Head of caudate nucleus (tissue), 42 donors: ENCODE measurements around the gene ATP8A2.
A peak's percentile ranks its signal among the peaks of the same experiment; 100 is the strongest.

Experiments used
- DNase-seq, 42 donors: peaks; one replicate each; pipeline versions ENCODE4 v3.0.0 to v3.0.0-alpha.2; 2020 to 2021; ENCODE audit warnings: mixed read lengths in 7 of 42
- intact Hi-C: fragments of 100-400 bp; cut with DNase I; formaldehyde crosslinking; loops from one replicate; pipeline ENCODE4 v1.15.0; 2022

ATP8A2 gene

DNA sequence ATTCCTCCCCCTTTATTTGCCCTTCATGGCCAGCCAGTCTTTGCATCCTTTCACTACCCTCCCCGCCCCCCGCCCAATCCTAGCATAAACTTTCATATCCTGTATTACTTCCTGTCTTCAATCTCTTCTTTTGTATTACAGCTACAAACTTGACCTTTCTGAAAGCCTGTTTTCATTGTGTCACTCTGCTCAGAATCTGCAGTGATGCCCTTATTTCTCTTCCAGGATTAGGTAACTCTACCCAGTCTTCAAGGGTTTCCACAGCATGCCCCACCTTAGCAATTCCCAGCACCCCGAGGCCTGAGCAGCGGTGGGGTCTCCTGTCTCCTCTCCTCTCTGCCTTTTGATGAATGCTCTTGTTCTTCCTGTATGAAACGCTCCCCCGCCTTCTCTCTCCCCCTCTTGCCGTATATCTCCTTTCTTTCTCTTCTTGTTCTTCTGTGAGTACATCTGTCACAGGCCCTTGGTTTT lies 534.5 kb downstream of the ATP8A2 start:
- intact Hi-C loops = no loop called here
- no peak for DNase-seq

DNA sequence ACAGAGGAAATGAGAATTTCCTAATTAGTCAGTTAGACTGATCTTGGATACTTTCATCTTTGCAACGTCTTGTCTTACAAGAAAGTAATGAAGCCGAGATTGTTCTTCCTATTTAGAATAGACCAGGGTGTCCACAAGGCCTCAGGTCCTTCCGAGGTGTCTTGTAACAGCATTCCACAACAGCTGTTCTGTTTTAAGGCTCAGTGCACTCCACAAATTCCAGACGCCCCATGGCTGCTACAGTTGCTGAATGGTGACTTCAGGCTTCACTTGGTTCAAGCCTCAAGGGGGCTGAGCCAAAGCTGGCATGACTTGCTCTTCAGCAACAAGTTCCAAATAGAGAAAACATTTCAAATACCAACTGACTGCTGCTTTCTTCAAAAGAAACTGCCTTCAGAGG lies 536.6 kb downstream of the ATP8A2 start:
- no peak for DNase-seq
- intact Hi-C loops = no loop called here

DNA sequence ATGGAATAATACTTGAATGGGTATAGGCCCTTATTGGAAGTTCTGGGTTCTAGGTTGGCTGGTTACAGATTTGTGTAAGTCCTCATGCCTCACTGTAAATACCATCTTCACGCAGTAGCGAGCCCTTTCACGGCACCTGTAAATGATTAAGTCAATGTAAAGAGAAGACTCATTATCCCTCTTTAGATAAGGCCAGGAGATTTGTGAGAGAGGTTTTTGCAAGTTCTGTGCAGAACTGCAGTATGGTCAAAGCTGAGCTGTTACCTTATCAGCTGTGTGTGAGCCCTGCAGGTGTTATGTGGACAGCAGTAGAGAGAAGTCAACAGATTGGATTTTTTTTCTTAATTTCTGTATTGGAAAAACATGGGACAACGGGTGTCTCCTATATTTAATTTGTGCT lies 538.5 kb downstream of the ATP8A2 start:
- no peak for DNase-seq
- intact Hi-C loops = no loop called here

DNA sequence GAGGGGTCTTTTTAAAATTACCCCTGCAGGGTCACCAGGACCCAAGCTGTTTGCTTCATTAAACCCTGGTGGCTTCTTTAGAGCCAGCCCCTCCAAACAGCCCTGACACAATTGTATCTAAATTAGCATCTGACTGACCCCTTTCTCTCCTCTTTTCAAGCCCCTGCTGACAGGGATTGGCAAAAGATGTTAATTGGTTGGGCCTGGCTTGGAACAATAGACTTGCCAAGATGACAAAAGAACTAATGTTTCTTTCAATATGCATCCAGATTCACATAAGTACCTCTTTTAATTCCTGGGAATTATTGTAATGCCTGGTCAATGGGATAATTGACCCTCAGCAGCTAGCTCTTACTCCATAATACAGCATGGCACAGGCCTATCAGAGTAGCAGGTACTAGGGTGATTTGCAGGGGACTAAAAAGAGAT lies 539.2 kb downstream of the ATP8A2 start:
- DNase-seq = no peak
- intact Hi-C loops = no loop called here

DNA sequence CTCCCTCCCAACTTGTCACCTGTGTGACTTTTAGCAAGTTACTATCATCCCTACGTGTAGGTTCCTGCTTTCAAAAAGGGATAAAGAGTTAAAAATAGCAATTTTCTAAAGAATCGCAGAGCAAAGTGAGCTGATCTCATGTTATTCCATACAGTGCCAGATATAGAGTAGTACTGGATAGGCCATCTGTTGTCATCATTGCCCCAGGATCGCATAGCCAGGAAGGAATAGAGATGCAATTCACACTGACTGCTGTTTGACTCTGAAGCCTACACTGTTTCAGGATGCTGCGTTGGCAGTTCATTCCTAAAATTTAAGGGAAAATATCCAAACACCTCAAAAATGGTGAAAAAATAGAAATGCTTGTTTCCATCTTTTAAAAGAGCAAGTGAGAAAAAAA lies 541.2 kb downstream of the ATP8A2 start:
- no peak for DNase-seq
- intact Hi-C loops = no loop called here

DNA sequence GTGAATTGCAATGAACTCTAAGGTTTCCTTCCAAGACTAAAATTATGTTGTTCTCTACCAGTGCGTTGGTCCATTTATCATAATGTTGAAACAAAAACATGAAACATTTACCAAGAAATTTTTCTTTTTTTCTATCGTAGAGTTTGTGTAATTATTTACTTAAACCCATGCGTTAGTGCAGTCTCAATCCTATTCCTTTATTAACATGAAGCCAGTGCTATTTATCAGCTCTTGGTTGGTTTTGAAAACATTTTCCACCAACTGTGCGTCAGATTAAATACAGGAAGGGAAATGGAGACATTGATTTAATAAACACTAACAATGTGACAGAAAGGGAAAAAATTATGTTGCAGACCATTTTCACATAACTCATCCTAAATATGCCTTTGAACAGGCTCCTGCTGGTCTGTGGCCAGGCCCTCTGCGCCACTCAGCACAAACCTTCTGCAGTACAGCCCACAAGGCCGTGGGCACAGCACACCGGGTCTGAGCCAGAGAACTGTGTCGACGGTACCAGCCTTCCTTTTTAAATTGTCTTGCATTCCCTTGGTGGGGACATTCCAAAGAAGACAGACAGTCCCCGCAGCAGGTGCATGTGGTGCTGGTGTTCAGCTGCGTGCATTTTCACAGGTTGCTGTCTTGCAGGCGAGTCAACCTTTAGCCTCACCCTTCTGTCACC lies 544.2 kb downstream of the ATP8A2 start:
- DNase-seq = no peak
- intact Hi-C loops = no loop called here

DNA sequence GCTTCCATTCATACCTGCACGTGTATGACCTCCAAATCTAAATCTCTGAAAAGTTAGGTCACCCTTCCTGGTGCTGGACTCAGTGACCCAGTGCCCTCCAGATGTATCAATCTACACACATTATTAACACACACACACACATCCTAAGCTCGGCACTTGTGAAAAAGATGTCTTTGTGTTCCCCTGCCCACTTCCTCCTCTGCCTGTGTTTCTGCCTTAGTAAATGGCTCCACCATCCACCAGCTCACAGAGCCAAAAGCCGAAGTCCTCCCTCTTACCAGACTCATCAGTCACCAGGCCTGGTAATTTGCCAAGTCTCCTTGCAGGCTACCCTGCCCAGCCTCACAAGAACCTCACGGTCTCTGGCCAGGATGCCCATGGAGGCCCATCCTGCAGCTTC lies 548.5 kb downstream of the ATP8A2 start:
- no peak for DNase-seq
- intact Hi-C loops = no loop called here

DNA sequence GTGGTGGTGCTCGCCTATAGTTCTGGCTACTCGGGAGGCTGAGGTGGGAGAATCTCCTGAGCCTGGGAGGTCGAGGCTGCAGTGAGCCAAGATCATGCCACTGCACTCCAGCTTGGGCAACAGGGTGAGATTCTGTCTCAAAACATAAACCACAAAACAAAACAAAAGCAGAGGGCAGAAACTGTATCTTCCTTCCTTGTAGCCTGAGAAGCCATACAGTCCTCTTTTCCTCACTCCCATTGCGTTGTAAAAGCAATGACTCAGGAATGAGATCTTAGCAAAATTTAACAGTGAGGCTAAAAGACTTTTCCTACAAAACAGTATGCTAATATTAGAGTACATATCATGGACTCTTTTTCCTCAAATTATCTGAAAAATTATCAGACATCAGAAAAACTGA lies 549.2 kb downstream of the ATP8A2 start:
- intact Hi-C loops = no loop called here
- no peak for DNase-seq

DNA sequence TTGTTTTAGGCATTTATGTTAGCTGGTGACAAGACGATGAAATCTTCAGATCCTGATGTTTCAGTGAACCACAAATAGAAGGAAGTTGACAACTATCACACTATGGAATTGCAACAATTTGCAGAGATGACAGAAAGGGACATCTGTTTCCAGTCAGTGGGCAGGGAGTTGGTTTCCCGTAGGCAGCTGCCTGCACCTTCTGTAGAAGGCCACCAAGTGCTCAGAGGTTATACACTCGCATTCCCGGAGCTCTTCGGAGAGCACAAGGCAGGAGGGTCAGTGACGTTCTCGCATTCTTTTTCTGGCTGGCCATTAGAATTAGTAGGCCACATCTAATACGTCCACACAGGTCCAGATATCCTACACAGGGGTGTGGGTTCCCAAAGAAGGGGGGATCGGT lies 550.6 kb downstream of the ATP8A2 start:
- intact Hi-C loops = no loop called here

DNA sequence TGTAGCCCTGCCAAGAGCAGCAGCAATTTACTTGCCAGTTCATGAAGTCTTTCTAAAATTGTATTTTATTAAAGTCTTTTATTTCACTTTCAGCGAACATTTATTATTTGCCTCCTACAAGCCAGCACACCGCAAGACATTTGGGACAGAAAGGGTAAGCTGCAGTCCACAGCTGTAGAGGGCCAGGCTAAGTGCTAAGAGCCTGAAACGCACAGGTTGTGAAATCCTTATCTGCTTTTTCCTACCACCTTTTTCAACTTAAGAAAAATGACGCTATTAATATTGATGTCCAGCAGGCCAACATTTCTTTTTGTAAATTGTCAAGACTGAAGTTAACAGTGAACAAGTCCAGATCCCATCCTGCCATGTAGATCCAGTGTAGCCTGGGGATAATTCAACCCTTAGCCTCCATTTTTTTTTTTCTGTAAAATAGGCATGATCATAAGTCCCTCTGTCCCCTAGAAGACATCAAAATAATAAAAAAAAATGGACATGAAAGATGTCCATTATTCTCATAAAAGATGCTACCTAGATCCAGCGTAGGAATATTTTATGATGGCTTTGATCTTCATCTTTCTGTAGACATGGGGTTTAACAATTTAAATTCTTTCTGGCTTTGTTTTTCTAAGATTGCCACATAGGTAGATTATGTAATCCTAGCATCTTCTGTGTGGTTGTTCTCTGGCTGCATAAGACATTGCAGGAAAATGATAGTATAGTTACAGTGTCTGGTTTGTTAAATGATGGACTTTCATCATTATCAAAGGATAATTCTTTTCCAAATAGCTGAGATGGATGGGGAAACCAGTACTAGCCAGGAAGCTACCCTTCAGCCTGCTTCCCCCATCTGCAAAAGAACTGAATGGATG lies 551.7 kb downstream of the ATP8A2 start:
- DNase-seq = no peak
- intact Hi-C loops = no loop called here

More for the DNA sequence above, 550.6 kb downstream of the ATP8A2 start:
- no peak for DNase-seq

DNA sequence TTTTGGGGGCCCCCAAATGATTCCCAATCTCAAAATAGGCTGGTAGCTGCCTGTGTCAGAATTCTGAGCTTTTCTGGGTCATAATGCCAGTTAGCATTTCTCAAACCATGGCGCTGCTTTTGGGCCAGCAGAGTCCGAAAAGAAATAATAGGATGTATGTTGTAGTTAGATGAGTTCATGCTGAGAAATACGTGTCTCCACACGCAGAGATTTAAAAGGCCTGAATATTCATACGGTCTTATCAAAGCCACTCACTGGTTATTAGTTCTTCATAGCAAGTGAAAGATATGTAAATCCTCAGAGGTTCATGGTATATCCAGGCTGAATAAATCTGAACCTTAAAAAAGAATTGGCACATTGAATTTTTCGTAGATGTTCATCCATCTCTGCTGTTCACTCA lies 555.6 kb downstream of the ATP8A2 start:
- DNase-seq = no peak
- intact Hi-C loops = no loop called here

DNA sequence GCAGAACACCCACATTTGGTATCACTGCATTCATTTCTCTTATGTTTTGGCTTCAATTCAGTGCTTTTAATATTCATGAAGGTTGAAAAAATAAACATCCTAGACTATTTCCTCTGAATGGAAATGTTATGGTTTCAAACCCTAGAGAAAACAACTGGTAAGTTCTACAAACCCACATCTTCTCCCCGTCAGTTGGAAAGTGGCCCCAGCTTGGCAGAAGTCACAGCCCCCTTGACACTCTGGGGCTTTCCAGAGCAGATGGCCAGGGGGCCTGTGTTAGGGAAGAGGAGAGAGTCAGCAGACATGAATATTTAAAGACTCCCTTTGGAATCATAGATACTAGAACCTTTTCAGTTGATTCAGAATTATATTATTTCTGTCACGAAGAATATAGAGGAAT lies 556.2 kb downstream of the ATP8A2 start:
- intact Hi-C loops = no loop called here
- DNase-seq = peak in 1 of 42 donors; percentile 36

DNA sequence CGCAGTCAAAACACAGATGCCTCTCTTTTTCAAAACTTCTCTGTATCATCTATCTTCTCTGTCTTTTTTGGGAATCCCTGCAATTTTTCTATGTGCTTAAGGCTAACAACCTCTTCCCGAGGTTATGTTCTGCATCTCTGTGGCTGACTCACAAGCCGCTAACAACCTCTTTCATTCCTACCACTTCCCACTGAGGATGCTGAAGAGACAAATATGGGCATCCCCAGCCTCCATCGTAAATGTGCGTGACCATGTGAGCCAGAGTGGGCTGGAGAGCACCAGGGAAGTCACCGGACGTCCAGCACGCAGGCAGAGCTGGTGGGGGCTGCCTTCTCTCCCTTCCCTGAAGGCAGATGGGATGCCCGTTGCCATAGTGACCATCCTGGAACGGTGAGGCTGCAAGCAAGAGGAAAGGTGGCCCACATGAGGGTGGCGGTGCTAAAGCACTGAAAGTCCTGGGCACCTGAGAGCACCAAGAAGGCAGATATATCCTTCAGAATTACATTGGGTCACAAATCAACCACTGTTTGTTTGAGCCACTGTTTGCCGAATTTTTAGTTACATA lies 557.2 kb downstream of the ATP8A2 start:
- intact Hi-C loops = no loop called here

DNA sequence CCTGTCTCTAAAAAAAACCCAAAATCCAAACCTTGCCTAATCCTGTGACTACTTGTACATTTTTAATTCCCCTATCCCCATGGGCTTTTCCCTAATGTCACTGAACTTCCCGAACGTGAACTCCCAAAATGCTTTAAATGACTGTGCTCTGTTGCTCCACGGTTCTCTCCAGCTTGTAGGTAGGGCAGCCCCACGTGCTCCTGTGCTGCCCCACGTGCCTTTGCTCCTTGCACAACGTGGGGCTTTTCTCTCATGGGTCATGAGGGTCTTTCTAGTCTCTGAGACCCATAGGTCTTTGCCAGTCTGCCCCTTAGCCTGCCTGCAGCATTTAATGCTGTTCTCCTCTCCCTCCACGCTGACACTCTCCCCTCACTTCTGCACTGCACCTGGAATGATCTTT lies 558.0 kb downstream of the ATP8A2 start:
- intact Hi-C loops = no loop called here
- peak in 1 of 42 donors; percentile 20 for DNase-seq

More for the DNA sequence above, 557.2 kb downstream of the ATP8A2 start:
- peak in 8 of 42 donors; percentile 7 to 57 (median 21) for DNase-seq

DNA sequence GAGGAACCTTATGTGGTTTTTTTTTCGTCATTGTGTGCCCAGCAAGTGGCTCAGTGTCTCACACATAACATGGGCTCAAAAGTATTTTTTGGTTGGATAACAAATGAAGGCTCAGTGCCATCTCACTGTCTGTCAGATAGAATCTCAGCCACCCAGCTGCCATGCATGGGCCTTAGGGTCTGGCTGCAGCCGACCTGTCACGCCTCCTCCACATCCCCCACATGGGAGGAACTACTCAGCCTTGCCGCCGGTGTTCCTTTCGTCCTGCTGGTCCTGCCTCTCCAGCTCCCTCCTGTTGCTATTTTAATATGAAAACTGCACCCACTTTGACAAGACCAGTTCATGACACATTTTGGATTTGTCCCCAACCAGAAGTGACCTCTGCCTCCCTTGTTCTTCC lies 558.9 kb downstream of the ATP8A2 start:
- no peak for DNase-seq
- intact Hi-C loops = no loop called here

DNA sequence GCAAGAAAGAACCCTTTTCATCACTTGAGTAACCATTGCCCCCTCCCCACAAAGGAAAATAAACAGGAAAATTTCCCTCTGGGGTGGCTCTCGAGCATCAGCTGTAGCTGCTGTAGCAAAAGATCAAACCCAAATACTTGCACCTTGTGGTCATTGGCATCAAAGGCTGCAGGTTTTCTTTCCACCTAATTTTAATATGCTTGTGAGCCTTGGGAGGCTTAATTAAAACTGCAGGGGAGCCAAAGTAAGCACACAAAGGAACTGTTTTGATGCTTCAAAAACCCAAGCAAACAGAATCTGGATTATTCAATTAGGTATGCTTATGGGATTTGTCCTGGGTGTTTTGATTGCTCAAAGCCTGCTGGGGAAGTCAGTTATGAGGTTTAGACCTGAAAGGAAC lies 560.6 kb downstream of the ATP8A2 start:
- DNase-seq = no peak
- intact Hi-C loops = no loop called here

DNA sequence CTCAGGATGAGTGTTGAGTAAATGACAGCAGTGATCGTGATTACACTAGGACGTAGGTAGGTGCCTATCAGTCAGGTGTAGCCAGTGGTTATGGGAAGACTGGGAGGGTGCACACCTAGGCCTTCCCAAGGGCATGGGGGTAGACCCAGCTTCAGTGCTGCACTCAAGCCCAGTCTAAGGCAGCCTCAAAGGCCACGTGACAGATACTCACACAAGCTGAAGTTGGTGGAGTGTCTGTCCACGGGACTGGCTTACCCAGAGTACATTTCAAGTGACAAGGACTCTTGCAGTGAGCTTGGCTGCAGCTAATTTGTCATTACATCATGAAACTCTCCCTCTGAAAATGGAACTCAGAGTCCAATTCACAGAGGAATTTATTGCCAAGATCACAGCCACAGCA lies 561.7 kb downstream of the ATP8A2 start:
- peak in 1 of 42 donors; percentile 11 for DNase-seq
- intact Hi-C loops = no loop called here

DNA sequence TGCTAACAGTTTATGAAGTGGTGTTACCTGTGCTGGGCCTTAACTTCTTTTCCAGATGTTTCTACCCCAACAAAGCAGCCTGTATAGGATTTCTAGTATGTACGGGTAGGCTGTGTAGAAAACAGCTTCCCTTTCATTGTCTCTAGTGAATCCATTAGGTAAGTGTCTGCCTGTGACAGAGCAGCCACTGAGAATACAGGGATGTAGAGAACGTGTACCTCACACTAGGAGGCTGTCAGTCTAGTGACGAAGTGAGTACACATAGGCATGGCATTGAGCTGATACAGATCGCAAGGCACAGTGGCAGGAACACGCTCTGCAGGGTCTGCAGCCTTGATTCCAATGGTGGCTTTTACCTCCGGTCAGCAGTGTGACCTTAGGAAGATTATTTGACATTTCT lies 562.4 kb downstream of the ATP8A2 start:
- intact Hi-C loops = no loop called here
- no peak for DNase-seq

DNA sequence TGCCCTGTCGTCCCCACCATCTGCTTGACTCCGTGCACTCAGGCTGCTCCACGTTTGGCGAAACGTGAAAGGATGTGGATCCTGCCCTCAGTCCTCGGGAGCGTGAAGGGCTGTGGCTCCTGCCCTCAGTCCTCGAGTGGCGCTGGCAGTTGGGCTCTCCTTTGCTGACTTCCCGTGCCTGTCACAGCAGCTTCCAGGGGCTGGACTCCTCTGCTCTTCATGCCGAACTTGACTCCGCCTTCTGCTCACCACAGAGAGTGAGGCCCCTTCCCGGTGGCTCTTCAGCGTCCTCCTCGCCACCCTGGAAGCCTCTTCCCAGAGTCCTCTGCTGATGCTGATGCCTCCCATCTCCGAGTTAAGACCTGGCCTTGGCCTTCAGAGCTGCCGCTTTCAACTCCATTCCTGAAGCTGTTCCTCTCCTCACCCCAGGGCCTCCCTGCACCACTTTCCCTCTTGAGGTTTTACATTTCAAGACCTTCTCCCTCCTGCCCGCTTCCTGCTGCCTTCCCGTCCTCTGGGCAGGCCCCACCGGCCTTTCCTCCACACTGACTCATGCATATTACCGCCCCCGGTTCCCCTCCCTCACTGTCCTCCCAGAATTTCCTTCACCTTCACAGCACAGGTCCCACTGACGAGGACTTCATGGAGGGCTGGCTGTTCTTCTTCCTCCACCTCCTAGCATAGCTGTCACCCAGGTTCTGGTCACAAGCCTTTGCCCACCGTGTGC lies 568.4 kb downstream of the ATP8A2 start:
- DNase-seq = no peak
- intact Hi-C loops = no loop called here

DNA sequence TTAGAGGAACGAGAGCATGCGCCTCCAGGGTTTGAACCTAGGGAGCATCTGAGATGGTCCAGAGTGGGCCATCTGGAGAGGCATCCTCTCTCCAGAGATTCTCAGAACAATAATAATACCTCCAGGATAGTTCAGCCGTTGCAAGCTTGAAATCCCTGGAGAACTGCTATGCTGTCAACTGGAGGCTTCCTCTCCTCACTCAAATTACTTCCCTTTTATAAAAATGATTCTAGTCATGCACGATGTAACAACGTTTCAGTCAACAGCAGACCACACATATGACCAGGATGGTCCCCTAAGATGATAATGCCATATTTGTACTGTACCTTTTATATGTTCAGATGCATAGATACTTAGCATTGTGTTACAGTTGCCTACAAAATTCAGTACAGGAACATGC lies 571.3 kb downstream of the ATP8A2 start:
- intact Hi-C loops = no loop called here
- no peak for DNase-seq
